GM19328 (cell line): Measurements from ENCODE around the gene FGFR2.
A peak's percentile ranks its signal among the peaks of the same experiment; 100 is the strongest.

Experiments used
- ATAC-seq: cut with Tn5 transposase; IDR thresholded peaks from one replicate; pipeline ENCODE4 v1.9.1; 2021; ENCODE audit warnings: mild to moderate bottlenecking, moderate library complexity; ENCODE audit not compliant: unreplicated experiment

Gene FGFR2

DNA sequence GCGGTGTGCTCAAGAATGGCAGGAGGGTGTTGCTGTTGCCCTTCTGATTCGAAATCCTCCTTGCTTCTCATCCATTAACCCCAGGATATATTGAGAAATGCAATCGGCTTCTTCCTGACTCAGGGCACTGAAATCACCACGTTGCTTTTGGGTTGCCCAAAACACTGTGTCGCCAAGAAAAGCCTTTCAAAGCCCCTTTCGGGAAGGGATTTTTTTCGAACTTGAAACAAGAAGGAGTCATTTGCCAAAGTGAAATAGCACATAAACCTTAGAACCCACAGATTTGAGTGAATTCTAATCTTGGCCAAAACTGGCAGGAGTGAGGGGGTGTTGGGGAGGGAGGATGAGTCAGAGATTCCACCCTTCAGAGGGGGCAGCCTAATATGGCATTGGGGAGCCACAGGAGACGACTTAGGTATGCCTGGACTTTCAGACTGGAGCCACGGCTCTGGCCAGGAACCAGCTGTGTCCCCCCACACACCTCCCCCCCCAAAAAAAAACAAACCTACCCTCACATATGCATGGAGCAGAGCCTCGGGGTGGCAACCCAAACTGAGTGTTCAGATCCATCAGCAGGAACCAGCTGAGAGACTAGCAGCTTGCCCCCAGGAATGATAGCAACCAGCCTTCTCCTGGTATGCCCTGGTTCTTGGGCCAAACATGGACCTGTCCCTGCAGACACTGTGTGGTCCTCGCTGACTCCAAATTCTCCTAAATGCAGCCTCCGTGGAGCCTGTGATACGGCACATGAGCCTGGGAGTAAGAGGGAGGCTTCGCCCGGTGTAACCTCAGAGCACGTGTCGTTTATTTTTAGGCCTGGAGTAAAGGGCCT is 138.4 kb downstream of the FGFR2 start:
- ATAC-seq = no peak

DNA sequence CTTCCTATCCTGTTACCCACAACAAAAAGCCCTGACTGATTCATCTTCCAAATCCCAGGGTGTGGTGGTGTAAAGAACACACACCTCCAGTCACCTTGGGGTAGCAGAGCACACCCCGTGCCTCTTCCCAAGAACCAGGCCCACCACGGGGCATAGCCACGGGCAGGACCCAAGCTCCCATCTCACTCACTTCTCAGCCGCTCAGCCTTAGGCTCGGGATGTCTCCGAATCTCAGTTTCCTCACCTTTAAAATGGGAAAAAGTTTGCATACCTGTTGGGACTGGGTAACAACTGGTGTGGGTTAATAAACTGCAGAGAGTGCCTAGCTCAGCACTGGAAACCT is 139.0 kb downstream of the FGFR2 start:
- no peak for ATAC-seq

DNA sequence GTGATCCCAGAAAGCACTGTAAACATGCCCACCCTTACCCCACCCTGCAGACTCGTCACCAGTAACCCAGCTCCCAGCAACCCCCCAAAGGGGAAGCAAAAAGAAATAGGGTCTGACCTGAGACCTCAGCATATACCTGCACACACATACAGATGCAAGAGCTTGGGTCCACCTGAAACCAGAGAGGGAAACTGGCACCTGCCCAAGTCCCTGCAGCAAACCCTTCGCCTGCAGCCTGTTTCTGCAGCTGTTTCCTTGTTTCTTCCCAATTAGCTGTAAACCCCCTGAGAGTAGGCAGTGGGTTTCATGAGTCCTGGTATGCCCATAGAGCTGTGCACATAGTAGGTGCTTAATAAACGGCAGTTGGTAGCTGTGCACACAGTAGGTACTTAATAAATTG is 140.5 kb downstream of the FGFR2 start:
- no peak for ATAC-seq

DNA sequence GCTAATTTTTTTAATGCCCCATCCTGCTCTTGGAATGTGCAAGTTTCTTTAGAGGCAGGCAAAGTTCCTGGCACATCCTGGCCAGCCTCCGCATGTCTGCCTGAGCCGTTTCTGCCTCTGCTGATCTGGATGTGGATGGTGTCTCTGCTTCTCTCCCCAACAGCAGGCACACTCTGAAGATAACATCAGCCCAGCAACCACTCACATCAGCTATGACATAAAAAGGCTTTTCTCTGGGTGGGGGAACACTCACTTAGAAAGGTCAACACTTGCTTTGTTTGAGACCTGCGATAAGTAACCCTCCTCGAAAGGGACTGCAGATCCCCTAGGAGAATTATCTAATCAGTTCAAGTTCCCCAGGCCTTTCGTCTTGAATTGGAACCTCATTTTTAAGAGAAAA is 142.9 kb downstream of the FGFR2 start:
- ATAC-seq = no peak

DNA sequence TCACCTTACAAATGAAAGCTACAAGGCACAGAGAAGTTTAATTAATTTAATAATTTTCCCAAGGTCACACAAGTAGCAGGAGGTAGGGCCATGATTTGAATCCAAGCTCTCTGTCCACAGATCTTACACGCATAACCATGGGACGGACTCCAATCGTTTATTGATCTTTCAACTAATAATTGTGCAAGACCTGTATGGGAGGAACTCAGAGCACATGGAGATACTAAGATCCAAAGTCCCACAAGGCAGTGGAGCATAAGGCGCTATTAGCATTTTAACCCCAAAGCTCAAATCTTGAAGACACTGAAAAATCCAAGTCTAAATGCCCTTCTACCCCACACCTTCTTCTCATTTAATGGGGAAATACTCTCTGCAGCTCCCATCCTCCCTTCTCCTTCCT is 143.5 kb downstream of the FGFR2 start:
- ATAC-seq = no peak

DNA sequence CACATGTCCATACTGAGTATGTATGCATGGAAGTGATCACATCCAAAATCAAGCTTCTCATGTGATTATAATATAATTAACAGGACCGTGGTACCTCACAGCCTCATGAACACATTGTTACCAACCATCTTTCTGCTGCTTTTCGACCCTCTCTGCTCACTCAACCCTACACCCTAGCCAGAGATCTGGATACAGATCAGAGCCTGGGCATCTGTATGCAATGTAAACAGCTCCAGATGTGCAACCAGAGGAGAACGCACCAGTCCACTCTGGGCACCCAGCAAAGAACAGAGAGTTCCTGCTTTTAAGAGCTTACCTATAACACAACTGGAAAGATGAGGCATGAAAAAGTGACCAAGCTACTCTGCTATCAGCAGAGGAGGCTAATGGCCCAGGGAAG is 145.1 kb downstream of the FGFR2 start:
- ATAC-seq = no peak

DNA sequence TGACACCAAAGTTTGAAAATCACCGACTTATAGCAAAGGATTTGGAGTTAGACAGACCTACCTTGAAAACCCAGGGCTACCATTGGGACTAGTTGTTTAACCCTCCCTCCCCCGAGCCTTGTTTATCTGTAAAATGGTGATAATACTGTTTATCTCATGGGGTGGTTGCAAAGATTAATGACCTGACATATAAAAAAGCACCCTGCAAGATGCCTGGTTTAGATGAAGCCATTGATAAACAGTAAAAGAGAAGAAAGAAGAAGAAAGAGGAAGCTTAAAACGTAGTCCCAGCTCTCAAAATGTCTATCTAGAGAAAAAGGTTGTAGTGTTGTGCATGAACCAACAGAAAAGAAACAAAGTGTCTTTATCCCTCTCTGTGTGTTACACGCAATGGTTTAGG is 145.7 kb downstream of the FGFR2 start:
- ATAC-seq = no peak

DNA sequence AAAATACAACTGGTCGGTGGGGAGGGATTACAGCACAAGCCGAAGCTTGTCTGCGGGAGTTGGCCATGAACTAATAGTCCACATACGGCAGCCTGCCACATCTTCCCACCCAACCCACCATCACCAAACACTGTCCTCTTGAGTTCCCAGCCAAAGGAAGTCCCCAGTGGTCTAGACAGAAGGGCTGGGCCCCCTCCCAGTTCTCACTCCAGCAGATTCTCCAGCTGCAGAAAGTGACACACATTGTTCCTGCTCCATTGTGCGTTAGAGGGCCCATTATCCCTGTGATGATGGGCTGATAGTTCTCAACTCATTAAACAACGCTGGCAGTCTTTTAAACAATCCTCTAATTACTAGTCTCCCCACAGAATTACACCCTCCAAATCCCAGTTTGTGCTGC is 148.0 kb downstream of the FGFR2 start:
- ATAC-seq = no peak

DNA sequence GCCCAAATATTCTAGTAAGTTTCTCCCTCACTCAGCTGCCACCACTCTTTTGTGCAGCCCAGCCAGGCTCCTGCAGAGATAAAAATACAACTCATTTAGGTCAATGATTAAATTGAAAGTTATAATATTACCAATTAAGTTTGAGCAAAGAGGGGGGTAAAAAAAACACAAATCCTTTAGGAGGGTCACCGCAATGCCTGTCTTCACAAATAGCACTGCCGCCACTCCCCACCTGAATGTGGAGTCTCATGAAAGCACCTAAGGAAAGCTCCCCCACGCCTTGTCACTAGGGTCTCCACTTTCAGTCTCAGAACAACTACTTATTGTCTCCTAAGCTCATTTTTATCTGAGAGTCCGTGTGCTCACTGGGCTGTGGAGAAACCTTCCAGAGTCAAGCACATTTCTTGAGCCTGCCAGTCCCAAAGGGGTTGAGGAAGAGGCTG is 148.7 kb downstream of the FGFR2 start:
- peak; percentile 6 for ATAC-seq

DNA sequence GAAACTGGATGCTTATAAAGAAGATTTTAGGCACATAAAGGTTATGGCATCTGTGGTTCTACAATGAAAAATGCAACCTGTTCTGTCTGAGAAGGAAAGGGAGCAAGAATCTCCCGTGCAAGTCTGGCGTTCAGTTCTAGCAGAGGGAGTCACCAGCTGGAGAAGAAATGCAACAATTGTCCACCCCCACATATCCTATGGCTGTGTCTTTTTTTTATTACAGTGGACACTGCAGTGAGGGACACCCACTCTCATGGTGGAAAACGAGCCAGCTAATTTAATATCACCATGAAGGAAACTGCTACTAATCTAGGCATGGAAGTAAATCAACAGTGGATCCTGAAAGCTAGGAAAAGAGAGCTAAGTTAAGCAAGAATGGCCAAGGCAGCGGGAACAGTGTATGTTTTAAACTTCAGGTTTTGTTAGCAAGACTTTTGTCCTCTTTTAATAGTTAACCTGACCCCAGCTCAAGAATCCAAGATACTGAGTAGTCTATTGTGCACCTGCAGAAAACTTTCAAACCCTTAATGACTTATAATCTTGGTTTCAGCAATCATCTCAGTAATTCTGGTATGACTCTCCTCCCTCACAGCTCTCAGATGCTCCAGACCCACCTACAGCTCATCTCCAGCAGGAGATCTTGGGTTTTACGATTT is 149.3 kb downstream of the FGFR2 start:
- ATAC-seq = peak; percentile 51

DNA sequence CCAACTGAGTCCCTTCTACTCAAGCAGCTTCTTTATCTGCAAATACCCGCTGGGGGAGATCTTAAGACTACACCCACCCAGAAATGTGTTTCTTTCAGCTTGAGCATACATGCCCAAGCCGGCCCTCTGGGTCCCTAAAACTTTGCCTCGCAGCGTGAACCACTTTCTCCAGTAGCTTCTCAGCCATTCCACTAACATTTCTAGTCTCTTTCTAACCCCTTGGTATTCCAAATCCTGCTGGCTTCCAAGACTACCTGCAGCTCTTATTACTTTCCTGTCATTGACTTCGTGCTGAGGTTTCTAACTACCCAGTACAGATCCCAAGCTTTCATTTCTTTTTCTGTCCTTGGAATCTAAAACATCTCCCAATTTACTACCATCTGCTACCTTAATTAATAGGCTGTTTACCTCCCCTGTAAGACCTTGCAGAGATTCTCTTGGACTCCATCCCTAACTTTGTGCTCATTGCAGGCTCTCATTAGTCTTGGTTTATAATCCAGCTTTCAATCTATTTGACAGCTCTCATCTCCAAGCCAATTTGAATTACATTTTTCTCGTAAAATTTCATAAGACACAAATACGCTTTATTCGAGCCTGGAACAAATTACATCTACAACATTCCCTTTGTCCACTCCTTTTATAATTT is 153.6 kb downstream of the FGFR2 start:
- no peak for ATAC-seq

DNA sequence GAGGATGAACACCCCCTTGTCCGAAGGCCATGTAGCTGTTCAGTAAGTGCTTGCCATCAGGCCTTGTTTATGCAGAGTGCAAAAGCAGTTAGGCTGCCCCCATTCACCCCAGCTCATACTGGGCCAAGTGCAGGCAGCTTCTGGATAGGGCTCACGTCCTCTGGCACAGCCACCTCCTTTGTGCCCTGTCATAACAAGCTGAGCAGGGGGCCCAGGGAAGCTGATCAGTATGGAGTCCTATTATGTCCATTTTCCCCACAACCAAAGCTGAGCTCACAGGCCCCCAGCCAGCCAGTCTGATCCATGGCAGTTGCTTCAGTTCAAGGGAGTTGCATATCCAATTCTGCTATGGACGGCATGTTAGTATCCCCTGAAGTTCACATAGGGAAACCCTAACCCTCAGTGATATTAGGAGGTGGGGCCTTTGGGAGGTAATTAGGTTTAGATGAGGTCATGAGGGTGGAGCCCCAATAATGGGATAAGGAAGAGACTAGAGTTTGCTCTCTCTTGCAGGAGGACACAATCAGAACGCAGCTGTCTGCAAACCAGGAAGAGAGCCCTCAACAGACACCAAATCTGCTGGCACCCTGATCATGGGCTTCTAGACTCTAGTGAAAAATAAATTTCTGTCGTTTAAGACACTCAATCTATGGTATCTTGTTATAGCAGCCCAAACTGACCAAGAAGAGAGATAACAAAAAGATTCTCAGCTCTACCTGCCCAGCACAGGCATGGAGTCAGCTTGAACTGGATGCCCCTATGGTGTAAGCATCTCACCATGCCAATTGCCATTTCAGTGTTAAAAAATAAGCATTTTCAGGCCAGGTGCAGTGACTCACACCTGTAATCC is 155.9 kb downstream of the FGFR2 start:
- no peak for ATAC-seq

DNA sequence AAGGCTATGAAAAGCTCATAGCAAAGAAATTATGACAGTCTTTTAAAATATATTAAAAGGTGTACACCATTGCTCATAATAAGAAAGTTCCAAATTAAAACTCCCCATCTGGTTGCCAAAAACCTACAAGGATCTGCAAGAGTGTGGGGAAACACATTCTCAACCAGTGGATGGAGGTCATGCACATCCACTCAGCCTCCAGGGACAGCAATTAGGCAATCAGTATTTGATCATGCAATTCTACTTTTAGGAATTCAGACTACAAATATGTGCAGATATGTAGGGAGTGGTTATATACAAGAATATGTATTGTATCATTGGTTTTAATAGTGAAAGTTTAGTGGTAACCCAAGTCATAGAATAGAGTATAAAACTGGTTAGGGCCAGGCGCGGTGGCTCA is 157.8 kb downstream of the FGFR2 start:
- ATAC-seq = no peak

DNA sequence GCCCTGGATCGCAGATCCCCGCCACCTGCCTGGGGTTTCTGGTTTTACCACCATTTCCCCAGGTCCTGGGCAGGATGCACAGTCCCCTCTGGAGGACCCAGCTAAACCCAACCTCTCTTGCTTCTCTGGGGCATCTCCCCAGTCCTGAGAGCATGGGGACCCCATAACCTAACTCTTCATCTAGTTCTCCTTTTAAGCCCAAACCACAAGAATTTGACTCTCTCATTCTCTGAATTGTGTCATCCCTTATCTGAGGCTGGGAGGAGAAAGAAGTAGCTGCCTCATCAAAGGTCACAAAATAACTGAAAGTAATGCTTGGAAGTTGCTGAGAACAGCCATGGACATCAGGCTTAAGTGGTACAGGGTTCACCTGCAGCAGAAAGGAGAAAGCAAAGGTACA is 159.9 kb downstream of the FGFR2 start:
- no peak for ATAC-seq

DNA sequence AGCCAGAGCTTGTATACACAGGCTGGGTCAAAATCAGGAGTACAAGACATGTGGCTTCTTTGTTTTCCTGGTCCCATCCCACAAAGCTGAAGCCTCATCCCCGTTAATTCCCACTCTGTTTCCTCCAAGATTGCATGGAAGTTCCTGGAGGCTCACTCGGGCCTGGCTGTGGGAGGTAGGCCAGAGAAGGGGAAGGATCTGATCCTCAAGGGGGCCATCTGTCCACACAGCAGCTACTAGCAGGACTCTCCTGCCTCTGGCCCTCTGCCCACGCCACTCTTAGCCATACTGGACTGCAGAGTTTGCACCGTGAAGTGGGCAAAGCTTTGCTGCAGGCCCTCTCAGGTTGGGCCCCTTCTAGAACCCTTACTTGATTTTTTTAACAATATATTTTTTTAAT is 160.6 kb downstream of the FGFR2 start:
- ATAC-seq = no peak

DNA sequence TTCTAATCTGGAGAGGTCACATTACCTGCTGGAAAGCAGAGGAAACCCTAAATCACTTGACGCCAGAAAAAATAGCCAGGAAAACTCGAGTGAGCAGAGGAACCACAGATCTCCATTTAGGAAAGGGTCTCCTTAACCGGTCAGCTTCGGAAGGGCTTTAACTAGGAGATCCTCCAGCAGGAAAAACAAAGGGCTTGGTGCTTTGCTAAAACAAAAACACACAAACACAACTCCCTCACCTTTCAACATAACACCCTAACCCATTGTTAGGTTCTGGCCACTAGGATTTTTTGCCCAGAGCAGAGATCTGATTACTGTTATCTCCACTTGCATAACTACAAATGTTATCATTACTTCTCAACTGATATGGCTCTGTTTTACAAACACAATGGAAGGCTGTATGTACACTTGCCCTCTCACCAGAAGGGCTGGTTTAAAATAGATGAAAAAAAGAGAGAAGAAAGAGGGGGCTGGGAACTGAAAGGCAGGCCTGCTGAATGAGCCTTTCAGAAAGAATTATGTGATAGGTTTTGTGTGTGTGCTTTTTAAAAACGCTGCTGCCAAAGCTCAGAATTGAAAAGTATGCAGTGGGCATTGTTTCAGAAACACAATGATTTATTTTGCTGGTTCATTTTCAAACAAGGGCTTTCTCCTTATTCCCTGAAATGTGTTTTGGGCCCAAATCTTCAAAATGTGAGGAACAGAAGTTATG is 161.5 kb downstream of the FGFR2 start:
- no peak for ATAC-seq

DNA sequence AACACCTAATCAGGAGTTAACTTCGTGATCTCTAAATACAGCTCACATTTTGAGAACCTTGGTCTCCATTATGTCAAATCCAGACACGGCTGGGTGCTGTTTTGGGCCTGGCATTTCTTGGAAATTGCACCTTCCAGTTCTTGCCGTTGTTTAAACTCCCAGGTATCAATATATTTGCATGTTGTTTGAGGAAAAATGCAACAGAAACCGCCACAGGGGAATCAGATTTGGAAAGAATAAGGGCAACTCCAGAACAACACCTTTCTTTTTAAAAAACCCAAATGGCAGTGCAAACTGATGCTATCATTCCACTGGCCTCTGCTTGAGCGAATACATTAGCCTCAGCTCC is 162.0 kb downstream of the FGFR2 start:
- ATAC-seq = no peak

DNA sequence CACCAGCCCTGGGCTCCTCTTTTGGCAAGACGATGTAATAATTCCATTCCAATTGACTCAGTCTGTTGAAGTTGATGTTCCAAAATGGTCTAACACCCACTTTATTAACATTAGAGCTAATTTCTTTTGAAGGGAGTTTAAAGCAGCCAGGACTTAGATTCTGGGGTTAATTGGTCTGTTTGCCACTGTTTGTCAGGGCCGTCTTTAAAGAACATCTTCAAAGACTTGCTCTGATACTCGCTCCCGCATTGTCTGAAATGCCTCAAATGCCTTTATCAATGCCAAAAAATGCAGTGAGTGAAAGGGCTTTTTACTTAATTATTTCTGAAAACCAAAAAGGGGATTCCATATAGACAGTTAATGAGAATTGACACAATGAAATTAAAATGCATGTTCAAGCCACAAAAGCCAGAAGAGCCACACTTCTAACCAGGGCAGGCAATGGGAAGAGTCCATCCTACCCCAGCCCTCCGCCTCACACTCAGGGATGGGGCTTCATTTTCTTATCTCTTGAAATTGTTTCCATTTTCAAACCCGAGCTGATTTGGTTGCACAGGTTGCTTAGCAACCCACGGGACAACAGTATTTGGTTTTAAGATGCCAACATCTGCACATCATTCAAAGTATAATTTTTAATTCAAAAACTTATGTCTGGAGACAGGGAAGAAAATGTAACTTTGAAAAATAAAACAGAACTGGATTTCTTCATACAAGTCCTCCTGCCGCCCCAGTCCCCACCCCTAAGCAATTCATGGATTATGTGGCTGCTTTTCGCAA is 163.0 kb downstream of the FGFR2 start:
- no peak for ATAC-seq

DNA sequence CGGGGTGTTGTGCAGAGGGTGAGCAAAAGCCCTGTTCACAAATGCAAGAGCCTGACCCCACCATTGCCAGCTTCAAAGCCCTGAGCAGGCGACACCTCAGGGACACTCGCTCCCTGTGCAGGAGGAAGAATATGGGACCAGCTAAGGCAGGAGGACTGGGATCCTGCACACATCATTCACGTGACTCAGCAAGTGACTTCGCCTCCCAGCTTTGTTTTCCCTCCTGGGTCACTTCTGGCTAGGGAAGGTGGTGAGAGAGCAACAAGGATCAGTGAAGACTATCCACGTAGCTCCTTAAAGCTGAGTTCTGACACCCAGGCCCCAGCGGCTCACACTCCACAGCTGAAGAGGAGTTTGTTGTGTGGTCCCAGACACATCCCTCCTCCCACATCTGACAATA is 164.3 kb downstream of the FGFR2 start:
- ATAC-seq = no peak

DNA sequence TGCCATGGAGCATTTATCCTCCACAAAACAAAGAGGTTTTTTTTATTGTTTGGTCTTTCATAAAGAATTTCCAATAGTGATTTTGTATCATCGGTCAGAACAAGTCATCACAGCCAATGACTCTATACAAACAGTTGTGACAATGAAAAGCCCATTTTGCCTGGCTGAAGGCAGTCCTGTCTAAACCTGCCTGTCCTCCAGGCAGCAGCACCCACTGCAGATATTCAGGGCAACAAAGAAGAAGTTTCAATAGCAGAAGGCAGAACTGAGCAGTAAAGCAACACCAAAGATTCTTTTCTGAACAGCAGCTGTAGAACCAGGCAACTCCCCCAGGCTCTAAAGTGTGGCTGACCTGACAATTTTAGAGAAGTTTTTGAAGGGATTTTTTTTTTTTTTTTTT is 169.4 kb downstream of the FGFR2 start:
- ATAC-seq = no peak
